Fibroblast of mammary gland (primary cell): ENCODE results near the gene GARNL3.

Source experiments
- DNase-seq: peaks from one replicate; pipeline ENCODE4 v3.0.0-alpha.2; 2010; ENCODE audit warnings: low read depth
- H3K4me3 ChIP-seq: 2 replicates; pipeline ENCODE4 v1.5.1; 2011; ENCODE audit warnings: low read depth, mild to moderate bottlenecking, low read length, moderate library complexity; ENCODE audit not compliant: control insufficient read depth
- TF ChIP-seq, protein P1 (sequence below): conservative IDR thresholded peaks from 2 replicates; pipeline ENCODE4 v1.5.1; 2011; ENCODE audit warnings: low read depth, low read length, inconsistent platforms; ENCODE audit not compliant: control insufficient read depth, insufficient read depth

GARNL3 gene

DNA sequence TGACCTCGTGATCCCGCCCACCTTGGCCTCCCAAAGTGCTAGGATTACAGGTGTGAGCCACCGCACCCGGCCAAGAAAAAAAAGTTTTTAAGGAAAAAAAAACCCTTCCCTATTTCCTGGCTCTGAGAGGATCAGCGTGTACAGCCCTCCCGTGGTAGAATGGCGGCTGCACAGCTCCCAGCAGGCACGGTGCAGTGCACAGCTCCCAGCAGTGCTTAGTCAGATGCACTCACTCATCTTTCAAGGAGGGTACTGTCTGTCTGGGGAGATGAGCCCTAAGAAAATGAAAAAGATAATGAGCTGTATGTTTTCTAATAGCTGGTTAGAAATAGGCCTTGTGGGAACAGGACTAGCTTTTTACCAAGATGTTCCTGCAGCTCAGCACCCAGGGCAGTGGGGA, 95.7 kb downstream of the GARNL3 start:
- DNase-seq = peak; percentile 31
- TF ChIP-seq, protein P1, sequence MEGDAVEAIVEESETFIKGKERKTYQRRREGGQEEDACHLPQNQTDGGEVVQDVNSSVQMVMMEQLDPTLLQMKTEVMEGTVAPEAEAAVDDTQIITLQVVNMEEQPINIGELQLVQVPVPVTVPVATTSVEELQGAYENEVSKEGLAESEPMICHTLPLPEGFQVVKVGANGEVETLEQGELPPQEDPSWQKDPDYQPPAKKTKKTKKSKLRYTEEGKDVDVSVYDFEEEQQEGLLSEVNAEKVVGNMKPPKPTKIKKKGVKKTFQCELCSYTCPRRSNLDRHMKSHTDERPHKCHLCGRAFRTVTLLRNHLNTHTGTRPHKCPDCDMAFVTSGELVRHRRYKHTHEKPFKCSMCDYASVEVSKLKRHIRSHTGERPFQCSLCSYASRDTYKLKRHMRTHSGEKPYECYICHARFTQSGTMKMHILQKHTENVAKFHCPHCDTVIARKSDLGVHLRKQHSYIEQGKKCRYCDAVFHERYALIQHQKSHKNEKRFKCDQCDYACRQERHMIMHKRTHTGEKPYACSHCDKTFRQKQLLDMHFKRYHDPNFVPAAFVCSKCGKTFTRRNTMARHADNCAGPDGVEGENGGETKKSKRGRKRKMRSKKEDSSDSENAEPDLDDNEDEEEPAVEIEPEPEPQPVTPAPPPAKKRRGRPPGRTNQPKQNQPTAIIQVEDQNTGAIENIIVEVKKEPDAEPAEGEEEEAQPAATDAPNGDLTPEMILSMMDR = peak; percentile 25
- no peak overlapping the region for H3K4me3 ChIP-seq

DNA sequence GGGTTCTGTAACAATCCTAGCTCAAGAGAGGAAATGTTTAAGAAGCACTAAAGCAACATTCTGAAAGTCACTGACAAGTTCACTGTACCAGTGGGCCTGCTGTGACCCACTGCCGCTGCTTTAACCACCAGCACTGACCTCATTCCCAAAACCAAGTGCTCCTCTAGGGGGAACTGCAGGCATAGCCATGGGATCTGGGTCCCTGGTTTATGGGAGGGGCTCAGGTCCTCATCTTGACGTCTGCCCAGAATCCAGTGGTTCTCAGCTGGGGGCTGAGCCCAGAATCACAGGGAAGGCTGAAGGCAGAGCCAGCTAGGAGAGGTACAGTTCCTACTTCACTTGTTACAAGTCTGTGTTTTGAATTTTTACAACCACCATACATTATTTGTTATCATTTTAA, 96.3 kb downstream of the GARNL3 start:
- DNase-seq = peak; percentile 26
- H3K4me3 ChIP-seq = no peak overlapping the region
- TF ChIP-seq, protein P1 = peak; percentile 22

DNA sequence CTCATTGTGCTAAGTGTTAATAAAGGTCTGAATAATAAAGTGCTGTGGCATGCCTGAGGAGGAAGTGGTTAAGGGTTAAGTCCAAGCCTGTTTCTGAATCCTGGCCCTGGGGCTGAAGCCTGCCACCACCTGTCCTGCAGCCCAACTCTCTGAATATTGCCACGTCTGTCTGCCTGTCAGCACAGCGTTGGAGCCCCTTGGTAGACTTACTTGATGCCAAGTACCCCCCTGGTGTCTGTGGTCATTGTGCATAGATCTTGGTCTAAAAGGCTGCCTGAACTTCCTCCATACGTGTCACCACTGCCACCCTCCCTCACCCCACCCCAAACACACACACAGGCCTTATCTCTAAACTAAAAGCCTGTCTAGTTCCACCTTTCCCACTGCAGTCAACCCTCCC, 97.0 kb downstream of the GARNL3 start:
- H3K4me3 ChIP-seq = no peak overlapping the region
- TF ChIP-seq, protein P1 = no peak
- no peak for DNase-seq

DNA sequence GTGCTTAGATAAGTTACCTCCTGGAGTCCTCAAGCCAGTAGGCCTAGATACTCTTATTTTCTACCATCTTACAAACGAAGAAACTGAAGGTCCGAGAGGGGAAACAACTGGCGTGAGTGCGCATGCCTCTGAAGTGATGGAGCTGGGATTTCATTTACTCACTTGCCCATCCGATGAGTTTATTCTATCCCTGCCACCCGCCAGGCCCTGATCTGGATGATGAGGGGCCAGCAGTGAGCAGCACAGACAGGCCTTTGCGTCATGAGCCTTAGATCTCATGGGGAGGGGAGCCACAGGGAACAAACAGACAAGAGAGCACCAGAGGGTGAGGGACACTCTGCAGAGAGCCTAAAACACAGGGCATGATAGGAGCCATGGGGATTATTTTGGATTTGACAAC, 98.3 kb downstream of the GARNL3 start:
- no peak for DNase-seq
- no peak overlapping the region for H3K4me3 ChIP-seq
- TF ChIP-seq, protein P1 = no peak

DNA sequence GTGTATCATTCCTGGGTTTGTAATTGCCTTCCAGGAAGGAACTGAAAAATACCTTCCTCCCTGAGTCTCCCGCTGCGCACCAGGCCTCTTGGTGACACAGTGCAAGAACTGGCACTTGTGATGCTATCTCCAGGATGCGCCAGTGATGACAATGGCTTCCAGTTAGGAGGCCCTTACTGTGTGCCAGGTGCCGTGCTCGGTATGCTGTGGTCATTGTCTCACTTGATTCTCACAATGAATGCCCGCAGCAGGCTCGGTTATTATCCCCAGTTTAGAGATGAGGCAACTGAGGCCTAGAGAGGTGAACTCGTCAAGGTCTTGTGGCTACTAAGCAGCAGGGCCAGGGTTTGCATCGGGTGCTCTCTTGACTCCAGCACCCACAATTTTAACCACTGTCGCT, 100.9 kb downstream of the GARNL3 start:
- TF ChIP-seq, protein P1 = no peak

DNA sequence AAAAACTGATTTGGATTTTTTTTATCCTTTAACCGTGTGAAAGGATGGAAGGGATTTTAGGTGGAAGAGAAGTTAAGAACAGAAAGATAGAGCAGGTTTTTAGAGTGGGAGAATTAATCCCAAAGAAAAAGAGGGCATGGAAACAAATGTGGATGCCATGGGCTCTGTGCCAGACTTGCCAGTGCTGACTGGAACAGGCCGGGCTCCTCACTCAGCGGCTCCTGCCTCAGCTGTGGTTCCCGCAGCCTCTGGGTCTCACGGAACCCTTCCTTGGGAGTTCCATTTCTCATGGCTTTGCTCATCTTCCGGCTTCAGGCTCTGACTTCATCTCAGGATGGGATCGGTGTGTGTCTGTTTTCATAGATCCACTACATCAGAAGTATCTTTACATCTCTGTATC, 102.0 kb downstream of the GARNL3 start:
- no peak overlapping the region for H3K4me3 ChIP-seq
- TF ChIP-seq, protein P1 = no peak
- no peak for DNase-seq

More for the DNA sequence above, 100.9 kb downstream of the GARNL3 start:
- DNase-seq = no peak
- no peak overlapping the region for H3K4me3 ChIP-seq

DNA sequence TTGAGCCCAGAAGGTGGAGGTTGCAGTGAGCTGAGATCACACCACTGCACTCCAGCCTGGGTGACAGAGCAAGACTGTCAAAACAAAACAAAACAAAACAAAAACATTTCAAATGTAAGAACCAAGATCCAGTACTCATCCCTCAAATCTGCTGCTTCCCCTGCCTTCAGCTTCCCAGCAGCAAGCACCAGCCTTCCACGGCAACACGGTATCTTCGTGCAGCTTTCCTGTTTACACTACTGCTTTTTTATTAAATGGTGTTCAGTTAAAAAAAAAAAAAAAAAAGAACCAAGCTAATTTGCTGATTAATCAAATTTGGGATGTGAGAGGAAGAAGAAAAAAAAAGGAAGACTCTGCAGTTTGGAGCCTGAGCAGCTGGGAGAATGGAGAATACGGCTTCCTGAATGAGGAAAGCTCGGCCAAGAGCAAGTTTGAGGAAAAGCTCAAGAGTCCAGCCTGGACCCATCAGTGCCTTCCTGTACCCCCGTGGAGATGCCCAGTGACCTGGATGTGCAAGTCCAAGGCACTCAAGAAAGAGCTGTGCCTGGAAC, 104.4 kb downstream of the GARNL3 start:
- DNase-seq = no peak
- TF ChIP-seq, protein P1 = no peak
- no peak overlapping the region for H3K4me3 ChIP-seq
